A673 (cell line): Measurements from ENCODE around the gene EPS15. TPM values are rescaled to one million over a fixed set of nuclear protein-coding genes. Genes with fewer than 3 reads are reported as not detected.

Experiments used
- BruUV-seq: library from RNA; stranded (reverse); fragments of 400-500 nt; replicated peaks from 2 replicates; lab custom pipeline; 2021; lab: Mats Ljungman, UMichigan
- CTCF ChIA-PET: fragments of 300-600 bp; sonication (Branson Sonifier 250); formaldehyde crosslinking; loops from one replicate; lab custom pipeline; 2022; ENCODE audit warnings: antibody characterized with exemption; lab: Charles Lee
- POLR2A ChIA-PET: fragments of 300-600 bp; sonication (Branson Sonifier 250); formaldehyde crosslinking; loops from one replicate; lab custom pipeline; 2022; ENCODE audit warnings: antibody characterized with exemption; ENCODE audit not compliant: low non-redundant PET; lab: Charles Lee
- DNase-seq: peaks from one replicate; pipeline ENCODE4 v3.0.0-alpha.2; 2015; ENCODE audit warnings: low spot score
- H3K27ac ChIP-seq: fragments of 200-600 bp; sonication (generic); 2 replicates; pipeline ENCODE4 v1.5.1; 2016; ENCODE audit warnings: mixed run types, low read depth, mild to moderate bottlenecking, mixed read lengths, antibody characterized with exemption, low read length; ENCODE audit not compliant: poor library complexity, severe bottlenecking
- H3K27me3 ChIP-seq: fragments of 200-600 bp; sonication (generic); replicated peaks from 2 replicates; pipeline ENCODE4 v1.6.1; 2017; ENCODE audit warnings: mixed run types, low read depth, mild to moderate bottlenecking, mixed read lengths, antibody characterized with exemption, low read length; ENCODE audit not compliant: insufficient read depth, poor library complexity
- H3K36me3 ChIP-seq: fragments of 200-600 bp; sonication (generic); 2 replicates; pipeline ENCODE4 v1.6.1; 2016; ENCODE audit warnings: mixed run types, mild to moderate bottlenecking, mixed read lengths, antibody characterized with exemption, low read length; ENCODE audit not compliant: insufficient read depth, poor library complexity, severe bottlenecking
- H3K4me1 ChIP-seq: fragments of 200-600 bp; sonication (generic); 2 replicates; pipeline ENCODE4 v1.6.1; 2017; ENCODE audit warnings: mixed run types, mild to moderate bottlenecking, mixed read lengths, antibody characterized with exemption, low read length; ENCODE audit not compliant: insufficient read depth, poor library complexity, severe bottlenecking
- H3K4me3 ChIP-seq: fragments of 200-600 bp; sonication (generic); 2 replicates; pipeline ENCODE4 v1.5.1; 2016; ENCODE audit warnings: low read depth, mixed run types, mild to moderate bottlenecking, mixed read lengths, low read length; ENCODE audit not compliant: poor library complexity, severe bottlenecking
- H3K9me3 ChIP-seq: fragments of 200-600 bp; sonication (generic); 2 replicates; pipeline ENCODE4 v1.6.1; 2016; ENCODE audit warnings: mixed run types, low read depth, mild to moderate bottlenecking, mixed read lengths, antibody characterized with exemption, low read length; ENCODE audit not compliant: poor library complexity, severe bottlenecking
- CTCF ChIP-seq: fragments of 300-800, 200-600 bp; sonication (generic); conservative IDR thresholded peaks from 2 replicates; pipeline ENCODE4 v1.5.1; 2017; ENCODE audit warnings: low read depth, mild to moderate bottlenecking, antibody characterized with exemption, low read length, moderate library complexity, mixed read lengths
- EZH2 ChIP-seq: fragments of 200-600 bp; sonication (generic); IDR thresholded peaks from 2 replicates; pipeline ENCODE4 v1.6.1; 2017; ENCODE audit warnings: borderline replicate concordance, low read depth, mild to moderate bottlenecking, mixed read lengths, antibody characterized with exemption, low read length; ENCODE audit not compliant: poor library complexity, severe bottlenecking
- intact Hi-C: fragments of 100-400 bp; cut with micrococcal nuclease; formaldehyde crosslinking; loops from one replicate; pipeline ENCODE4 v1.10.0; 2022; ENCODE audit not compliant: unreplicated experiment
- total RNA-seq: library from RNA; stranded (reverse); gene quantifications from 2 replicates; pipeline ENCODE4 v1.2.3, GENCODE V29; 2021

Gene EPS15
- total RNA-seq, 1 experiment from 2014 or later = 50.6 TPM

DNA sequence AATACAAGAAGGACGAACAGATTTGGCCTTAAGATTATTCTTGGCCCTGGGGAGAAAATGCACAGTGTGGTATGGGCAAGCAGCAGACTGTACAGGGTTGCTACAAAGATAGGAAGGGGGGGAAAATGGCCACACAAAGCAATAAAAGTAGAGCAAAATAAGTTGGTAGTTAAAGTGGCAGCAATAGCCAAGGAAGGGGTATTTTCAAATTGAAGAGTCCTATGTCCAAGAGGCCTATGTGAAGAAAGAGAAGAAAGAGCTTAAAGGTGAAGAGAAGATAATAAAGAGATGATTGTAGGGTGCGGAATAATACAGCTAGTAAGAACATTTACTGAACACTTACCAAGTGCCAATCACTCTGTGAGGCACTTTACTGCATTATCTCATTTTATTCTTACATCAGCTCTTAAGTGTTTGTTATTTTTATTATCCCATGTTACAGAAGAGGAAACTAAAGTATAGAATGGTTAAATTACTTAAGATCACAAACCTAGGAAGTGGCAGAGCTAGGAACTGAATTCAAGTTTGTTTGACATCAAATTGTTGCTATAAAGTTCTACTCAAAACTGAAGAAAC is 100.6 kb downstream of the EPS15 start:
- Histone ChIP-seq H3K4me3 (no peak overlapping the region), H3K27ac (no peak overlapping the region), H3K9me3 (no peaks in the 10 kb centered on the region), H3K27me3 (no peaks in the 10 kb centered on the region), H3K4me1 (peaks cover 16% of the 10 kb centered on the region), H3K36me3 (no peaks in the 10 kb centered on the region)
- CTCF ChIA-PET = no interaction called here
- intact Hi-C loops = no loop called here
- POLR2A ChIA-PET = no interaction called here
- no TSS peak for BruUV-seq
- DNase-seq = no peak
- TF ChIP-seq CTCF = no peak
- no peak for TF ChIP-seq EZH2

DNA sequence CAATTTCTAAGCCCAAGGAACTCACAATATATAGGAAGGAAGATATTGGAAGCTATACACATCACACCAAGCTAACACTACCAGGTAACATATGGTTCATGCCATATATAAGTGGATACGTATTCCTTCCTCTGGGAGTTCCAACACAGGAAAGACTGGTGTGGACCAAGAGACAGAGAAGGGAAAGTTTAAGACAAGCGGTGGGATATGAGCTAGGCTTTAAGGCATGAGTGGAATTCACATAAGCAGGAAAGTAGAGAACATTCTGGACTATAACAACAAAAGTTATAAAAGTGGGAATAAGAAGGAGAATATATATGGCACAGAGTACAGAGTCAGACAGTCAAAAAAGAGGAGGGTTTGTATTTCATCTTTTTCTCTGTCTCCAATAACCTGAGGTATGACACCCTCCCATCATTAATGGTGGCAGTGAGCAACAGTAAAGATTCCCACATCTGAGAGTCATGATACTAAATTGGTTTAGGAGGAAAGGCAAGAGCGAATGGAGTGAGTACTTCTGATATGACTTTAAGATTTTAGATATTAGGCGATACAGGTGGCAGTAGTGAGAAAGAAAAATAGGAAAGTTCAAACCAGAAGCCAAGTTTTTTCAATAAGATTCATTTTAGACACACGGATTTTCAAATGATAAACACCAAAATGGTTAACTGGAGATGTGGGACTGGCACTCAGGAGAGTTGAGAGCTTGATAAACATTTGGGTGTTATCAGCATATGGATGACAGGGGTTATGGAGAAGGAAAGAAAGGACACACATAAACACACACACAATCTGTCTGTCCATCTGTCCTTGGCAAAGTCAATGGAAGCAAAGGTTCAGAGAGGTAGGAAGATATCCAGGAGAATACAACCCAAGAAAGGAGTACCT is 101.3 kb downstream of the EPS15 start:
- TF ChIP-seq CTCF = no peak
- TF ChIP-seq EZH2 = no peak
- H3K36me3 ChIP-seq = no peaks in the 10 kb centered on the region
- H3K27me3 ChIP-seq = no peaks in the 10 kb centered on the region
- H3K4me1 ChIP-seq = peaks cover 10% of the 10 kb centered on the region
- H3K9me3 ChIP-seq = no peaks in the 10 kb centered on the region
- no peak for DNase-seq
- H3K27ac ChIP-seq = no peak overlapping the region
- BruUV-seq = no TSS peak
- intact Hi-C loops = no loop called here
- H3K4me3 ChIP-seq = no peak overlapping the region
- ChIA-PET POLR2A (no interaction called here), CTCF (no interaction called here)

DNA sequence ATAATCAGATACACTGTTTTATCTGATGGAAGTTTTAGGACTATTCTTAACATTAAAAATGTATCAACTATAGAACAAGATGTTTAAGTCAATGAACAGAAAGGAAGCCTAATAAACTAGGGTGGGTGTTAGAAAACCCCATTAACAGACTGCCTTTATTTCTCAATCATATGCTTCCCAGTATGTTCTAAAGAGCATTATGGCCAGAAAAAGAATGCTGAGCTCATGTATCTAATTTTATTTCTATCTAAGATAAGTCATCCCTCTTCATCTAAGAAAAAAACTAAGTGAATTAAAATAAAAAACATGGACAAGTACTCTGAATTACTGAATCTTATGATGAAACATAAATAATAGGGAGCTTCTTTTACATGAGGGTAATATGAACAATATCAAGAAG is 102.2 kb downstream of the EPS15 start:
- no peak for TF ChIP-seq CTCF
- no peak for TF ChIP-seq EZH2
- ChIA-PET CTCF (no interaction called here), POLR2A (interaction anchor here (0.6 kb wide), 1 partner anchor 485 kb away, joined by 5 read pairs; no protein-coding TSS in a partner anchor)
- no peaks in the 10 kb centered on the region for H3K27me3 ChIP-seq
- no peak overlapping the region for H3K4me3 ChIP-seq
- DNase-seq = no peak
- H3K27ac ChIP-seq = no peak overlapping the region
- no TSS peak for BruUV-seq
- H3K9me3 ChIP-seq = no peaks in the 10 kb centered on the region
- no peaks in the 10 kb centered on the region for H3K36me3 ChIP-seq
- intact Hi-C loops = no loop called here
- peaks cover 3% of the 10 kb centered on the region for H3K4me1 ChIP-seq
